ENCODE results near the gene ANG. TPM values are rescaled to one million over a fixed set of nuclear protein-coding genes. Genes with fewer than 3 reads are reported as not detected.

Gene ANG
- total and polyA plus RNA-seq, 9 of the 15 experiments (the other 6 are each of a cell fraction or from before 2014, with no cell fraction given) = 0.21 to 0.73 (median 0.34) TPM; not detected in 4

DNA sequence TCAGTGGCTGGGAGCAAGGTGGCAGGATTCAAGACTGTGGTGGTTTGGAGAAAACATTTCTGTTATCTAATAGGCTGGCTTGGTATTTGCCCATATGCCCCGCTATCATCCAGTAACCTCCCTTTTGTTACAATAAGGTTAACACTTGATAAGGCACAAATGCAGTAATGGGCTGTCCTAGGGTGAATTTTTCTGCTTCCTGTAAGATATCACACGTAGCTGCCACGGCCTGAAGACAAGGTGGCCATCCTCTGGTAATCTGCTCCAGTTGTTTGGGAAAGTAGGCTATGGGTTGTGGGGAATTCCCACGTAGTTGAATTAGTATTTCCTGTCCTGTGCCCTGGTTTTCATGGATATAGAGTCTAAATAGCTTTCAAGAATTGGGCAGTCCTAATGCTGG is 23.1 kb downstream of the ANG start (continued):
- TF ChIP-seq GATAD2B (IDR thresholded peaks at IDR 0.05; ENCODE audit: borderline replicate concordance) (no peak), NFIC (IDR thresholded peaks at IDR 0.05) (peak; percentile 51), SPI1 (IDR thresholded peaks at IDR 0.05; ENCODE audit: borderline replicate concordance, low read depth, low read length) (no peak), ZNF165 (CRISPR knock-in tag; IDR thresholded peaks at IDR 0.05; ENCODE audit: borderline replicate concordance) (no peak), SNRNP70 (optimal IDR thresholded peaks at IDR 0.05; ENCODE audit: low read depth, low read length) (no peak), ZNF24 (IDR thresholded peaks at IDR 0.05) (no peak), IRF2 (CRISPR knock-in tag; IDR thresholded peaks at IDR 0.05) (no peak), ETV1 (tag; conservative IDR thresholded peaks at IDR 0.05; ENCODE audit: low read depth) (peak; percentile 42; the same call in 1 of the 2 replicates), XRCC4 (IDR thresholded peaks at IDR 0.05; ENCODE audit: extremely low read depth, insufficient read depth, insufficient read length) (no peak), SMARCC2 (IDR thresholded peaks at IDR 0.05; ENCODE audit: low read depth) (no peak), ZC3H11A (IDR thresholded peaks at IDR 0.05; ENCODE audit: low read depth, low read length) (no peak), NR2C1 (IDR thresholded peaks at IDR 0.05) (no peak), NR2C1 (tag; IDR thresholded peaks at IDR 0.05) (no peak), ZNF324 (CRISPR knock-in tag; IDR thresholded peaks at IDR 0.05) (no peak)
- TF ChIP-seq, protein P1, sequence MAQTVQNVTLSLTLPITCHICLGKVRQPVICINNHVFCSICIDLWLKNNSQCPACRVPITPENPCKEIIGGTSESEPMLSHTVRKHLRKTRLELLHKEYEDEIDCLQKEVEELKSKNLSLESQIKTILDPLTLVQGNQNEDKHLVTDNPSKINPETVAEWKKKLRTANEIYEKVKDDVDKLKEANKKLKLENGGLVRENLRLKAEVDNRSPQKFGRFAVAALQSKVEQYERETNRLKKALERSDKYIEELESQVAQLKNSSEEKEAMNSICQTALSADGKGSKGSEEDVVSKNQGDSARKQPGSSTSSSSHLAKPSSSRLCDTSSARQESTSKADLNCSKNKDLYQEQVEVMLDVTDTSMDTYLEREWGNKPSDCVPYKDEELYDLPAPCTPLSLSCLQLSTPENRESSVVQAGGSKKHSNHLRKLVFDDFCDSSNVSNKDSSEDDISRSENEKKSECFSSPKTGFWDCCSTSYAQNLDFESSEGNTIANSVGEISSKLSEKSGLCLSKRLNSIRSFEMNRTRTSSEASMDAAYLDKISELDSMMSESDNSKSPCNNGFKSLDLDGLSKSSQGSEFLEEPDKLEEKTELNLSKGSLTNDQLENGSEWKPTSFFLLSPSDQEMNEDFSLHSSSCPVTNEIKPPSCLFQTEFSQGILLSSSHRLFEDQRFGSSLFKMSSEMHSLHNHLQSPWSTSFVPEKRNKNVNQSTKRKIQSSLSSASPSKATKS (CRISPR knock-in tag; IDR thresholded peaks at IDR 0.05) = no peak
- TF ChIP-seq, protein P2, sequence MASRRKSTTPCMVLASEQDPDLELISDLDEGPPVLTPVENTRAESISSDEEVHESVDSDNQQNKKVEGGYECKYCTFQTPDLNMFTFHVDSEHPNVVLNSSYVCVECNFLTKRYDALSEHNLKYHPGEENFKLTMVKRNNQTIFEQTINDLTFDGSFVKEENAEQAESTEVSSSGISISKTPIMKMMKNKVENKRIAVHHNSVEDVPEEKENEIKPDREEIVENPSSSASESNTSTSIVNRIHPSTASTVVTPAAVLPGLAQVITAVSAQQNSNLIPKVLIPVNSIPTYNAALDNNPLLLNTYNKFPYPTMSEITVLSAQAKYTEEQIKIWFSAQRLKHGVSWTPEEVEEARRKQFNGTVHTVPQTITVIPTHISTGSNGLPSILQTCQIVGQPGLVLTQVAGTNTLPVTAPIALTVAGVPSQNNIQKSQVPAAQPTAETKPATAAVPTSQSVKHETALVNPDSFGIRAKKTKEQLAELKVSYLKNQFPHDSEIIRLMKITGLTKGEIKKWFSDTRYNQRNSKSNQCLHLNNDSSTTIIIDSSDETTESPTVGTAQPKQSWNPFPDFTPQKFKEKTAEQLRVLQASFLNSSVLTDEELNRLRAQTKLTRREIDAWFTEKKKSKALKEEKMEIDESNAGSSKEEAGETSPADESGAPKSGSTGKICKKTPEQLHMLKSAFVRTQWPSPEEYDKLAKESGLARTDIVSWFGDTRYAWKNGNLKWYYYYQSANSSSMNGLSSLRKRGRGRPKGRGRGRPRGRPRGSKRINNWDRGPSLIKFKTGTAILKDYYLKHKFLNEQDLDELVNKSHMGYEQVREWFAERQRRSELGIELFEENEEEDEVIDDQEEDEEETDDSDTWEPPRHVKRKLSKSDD (conservative IDR thresholded peaks at IDR 0.05; ENCODE audit: low read length) = no peak
- TF ChIP-seq, protein P3, sequence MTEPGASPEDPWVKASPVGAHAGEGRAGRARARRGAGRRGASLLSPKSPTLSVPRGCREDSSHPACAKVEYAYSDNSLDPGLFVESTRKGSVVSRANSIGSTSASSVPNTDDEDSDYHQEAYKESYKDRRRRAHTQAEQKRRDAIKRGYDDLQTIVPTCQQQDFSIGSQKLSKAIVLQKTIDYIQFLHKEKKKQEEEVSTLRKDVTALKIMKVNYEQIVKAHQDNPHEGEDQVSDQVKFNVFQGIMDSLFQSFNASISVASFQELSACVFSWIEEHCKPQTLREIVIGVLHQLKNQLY (CRISPR knock-in tag; conservative IDR thresholded peaks at IDR 0.05) = no peak
- TF ChIP-seq, protein P4, sequence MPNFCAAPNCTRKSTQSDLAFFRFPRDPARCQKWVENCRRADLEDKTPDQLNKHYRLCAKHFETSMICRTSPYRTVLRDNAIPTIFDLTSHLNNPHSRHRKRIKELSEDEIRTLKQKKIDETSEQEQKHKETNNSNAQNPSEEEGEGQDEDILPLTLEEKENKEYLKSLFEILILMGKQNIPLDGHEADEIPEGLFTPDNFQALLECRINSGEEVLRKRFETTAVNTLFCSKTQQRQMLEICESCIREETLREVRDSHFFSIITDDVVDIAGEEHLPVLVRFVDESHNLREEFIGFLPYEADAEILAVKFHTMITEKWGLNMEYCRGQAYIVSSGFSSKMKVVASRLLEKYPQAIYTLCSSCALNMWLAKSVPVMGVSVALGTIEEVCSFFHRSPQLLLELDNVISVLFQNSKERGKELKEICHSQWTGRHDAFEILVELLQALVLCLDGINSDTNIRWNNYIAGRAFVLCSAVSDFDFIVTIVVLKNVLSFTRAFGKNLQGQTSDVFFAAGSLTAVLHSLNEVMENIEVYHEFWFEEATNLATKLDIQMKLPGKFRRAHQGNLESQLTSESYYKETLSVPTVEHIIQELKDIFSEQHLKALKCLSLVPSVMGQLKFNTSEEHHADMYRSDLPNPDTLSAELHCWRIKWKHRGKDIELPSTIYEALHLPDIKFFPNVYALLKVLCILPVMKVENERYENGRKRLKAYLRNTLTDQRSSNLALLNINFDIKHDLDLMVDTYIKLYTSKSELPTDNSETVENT (CRISPR knock-in tag; IDR thresholded peaks at IDR 0.05) = no peak
- TF ChIP-seq, protein P5, sequence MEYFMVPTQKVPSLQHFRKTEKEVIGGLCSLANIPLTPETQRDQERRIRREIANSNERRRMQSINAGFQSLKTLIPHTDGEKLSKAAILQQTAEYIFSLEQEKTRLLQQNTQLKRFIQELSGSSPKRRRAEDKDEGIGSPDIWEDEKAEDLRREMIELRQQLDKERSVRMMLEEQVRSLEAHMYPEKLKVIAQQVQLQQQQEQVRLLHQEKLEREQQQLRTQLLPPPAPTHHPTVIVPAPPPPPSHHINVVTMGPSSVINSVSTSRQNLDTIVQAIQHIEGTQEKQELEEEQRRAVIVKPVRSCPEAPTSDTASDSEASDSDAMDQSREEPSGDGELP (CRISPR knock-in tag; IDR thresholded peaks at IDR 0.05; ENCODE audit: borderline replicate concordance) = no peak
- TF ChIP-seq, protein P6, sequence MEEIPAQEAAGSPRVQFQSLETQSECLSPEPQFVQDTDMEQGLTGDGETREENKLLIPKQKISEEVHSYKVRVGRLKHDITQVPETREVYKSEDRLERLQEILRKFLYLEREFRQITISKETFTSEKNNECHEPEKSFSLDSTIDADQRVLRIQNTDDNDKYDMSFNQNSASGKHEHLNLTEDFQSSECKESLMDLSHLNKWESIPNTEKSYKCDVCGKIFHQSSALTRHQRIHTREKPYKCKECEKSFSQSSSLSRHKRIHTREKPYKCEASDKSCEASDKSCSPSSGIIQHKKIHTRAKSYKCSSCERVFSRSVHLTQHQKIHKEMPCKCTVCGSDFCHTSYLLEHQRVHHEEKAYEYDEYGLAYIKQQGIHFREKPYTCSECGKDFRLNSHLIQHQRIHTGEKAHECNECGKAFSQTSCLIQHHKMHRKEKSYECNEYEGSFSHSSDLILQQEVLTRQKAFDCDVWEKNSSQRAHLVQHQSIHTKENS (CRISPR knock-in tag; IDR thresholded peaks at IDR 0.05) = no peak
